Stimulated activated effector memory CD8-positive, alpha-beta T cell treated with anti-CD3 and anti-CD28 coated beads, Interleukin-12 subunit alpha, Interleukin-12 subunit beta, amount 100 ng/mL, for 72 hours (primary cell): ENCODE measurements around the gene TSC22D4.
"Not testable (repeated sequence)": the region's sequence is repeated elsewhere in the genome, so short reads cannot be mapped to it uniquely, and the experiment has no call there.

ENCODE experiments used
- ATAC-seq: fragments of 150-1000 bp; cut with Tn5 transposase; 2 replicates; pipeline ENCODE4 v1.10.0; 2021
- DNase-seq, 2 donors: peaks; one replicate each; pipeline ENCODE4 v3.0.0; 2021 to 2022; ENCODE audit warnings: low spot score in 2 of 2
- H3K27ac Mint-ChIP-seq: one replicate; pipeline ENCODE4 v1.8.0; 2022; ENCODE audit warnings: mild to moderate bottlenecking, mixed read lengths
- H3K36me3 Mint-ChIP-seq: one replicate; pipeline ENCODE4 v1.8.0; 2022; ENCODE audit warnings: mild to moderate bottlenecking, mixed read lengths
- H3K4me1 Mint-ChIP-seq: one replicate; pipeline ENCODE4 v1.8.0; 2022; ENCODE audit warnings: mixed read lengths
- H3K4me3 Mint-ChIP-seq: one replicate; pipeline ENCODE4 v1.8.0; 2022; ENCODE audit warnings: mild to moderate bottlenecking, mixed read lengths
- H3K9me3 Mint-ChIP-seq: one replicate; pipeline ENCODE4 v1.8.0; 2022; ENCODE audit warnings: mixed read lengths

TSC22D4 gene

DNA sequence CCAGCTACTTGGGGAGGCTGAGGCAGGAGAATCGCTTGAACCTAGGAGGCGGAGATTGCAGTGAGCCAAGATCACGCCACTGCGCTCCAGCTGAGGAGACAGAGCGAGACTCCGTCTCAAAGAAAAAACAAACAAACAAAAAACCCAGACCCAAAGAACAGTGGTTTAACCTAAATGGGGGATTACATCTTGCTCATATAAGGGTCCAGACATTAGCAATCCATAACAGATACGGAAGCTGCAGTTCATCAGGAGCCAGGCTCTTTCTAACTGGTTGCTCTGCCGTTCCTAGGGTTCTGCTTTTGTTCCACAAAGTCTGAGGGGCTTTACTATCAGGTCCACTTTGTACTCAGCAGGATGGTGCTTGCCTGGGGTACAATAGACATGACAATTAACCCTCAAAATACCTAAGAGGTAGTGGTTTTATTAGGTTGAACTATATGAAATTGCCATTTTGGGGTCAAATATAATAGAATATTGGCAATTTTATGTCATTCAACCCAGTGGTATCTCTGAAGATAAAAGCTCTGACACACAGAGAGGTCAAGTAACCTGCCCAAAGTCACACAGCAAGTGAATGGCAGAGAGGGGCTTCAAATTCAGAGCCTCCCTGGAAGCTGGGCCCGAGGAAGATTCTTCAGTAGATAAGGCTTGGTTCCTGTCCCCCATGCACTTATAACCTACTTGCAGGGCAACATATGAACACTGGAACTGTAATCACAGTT, 26.0 kb upstream of the TSC22D4 start:
- DNase-seq (no peak), ATAC-seq (no peak)
- Mint-ChIP-seq H3K4me1 (no peaks in the 10 kb centered on the region), H3K27ac (no peak overlapping the region), H3K4me3 (no peak overlapping the region), H3K9me3 (no peaks in the 10 kb centered on the region), H3K36me3 (no peaks in the 10 kb centered on the region)

DNA sequence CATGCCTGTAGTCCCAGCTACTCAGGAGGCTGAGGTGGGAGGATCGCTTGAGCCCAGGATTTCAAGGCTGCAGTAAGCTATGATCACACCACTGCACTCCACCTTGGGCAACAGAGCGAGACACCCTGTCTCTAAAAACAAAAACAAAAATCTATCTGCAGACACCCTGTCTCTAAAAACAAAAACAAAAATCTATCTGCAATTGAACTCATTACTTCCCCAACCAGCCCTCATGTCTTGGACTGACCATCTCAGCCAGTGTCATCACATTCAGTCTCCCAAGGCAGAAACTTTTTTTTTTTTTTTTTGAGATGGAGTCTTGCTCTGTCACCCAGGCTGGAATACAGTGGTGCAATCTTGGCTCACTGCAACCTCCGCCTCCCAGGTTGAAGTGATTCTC, 25.0 kb upstream of the TSC22D4 start:
- H3K4me3 Mint-ChIP-seq, ATAC-seq, DNase-seq, H3K27ac Mint-ChIP-seq, H3K9me3 Mint-ChIP-seq, H3K36me3 Mint-ChIP-seq, H3K4me1 Mint-ChIP-seq: not testable (repeated sequence)

DNA sequence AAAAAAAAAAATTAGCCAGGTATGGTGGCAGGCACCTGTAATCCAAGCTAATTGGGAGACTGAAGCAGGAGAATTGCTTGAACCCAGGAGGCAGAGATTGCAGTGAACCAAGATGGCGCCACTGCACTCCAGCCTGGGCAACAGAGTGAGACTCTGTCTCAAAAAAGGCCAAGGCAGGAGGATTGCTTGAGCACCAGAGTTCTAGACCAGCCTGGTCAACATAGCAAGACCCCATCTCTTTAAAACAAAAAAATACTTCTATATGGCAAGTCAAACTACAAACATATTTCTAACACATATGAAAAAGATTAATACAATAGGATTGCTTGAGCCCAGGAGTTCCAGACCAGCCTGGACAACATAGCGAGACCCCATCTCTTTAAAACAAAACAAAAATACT, 21.7 kb upstream of the TSC22D4 start:
- not testable (repeated sequence) for H3K9me3 Mint-ChIP-seq, ATAC-seq, DNase-seq, H3K36me3 Mint-ChIP-seq, H3K27ac Mint-ChIP-seq, H3K4me3 Mint-ChIP-seq, H3K4me1 Mint-ChIP-seq

DNA sequence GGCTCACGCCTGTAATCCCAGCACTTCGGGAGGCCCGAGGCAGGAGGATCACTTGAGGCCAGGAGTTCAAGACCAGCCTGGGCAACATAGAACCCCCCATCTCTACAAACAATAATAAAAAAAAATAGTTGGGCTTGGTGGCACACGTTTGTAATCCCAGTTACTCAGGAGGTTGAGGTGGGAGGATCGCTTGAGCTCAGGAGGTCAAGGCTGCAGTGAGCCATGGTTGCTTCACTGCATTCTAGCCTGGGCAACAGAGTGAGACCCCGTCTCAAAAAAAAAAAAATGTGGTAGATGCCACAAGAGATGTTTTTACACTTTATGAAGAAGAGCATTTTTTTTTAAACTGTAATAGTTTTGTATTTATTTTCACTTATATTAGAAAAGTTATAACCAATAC, 17.5 kb upstream of the TSC22D4 start:
- ATAC-seq (no peak), DNase-seq (no peak)
- Mint-ChIP-seq H3K4me3 (no peak overlapping the region), H3K4me1 (peaks cover 16% of the 10 kb centered on the region), H3K9me3 (no peaks in the 10 kb centered on the region), H3K27ac (no peak overlapping the region), H3K36me3 (no peaks in the 10 kb centered on the region)

DNA sequence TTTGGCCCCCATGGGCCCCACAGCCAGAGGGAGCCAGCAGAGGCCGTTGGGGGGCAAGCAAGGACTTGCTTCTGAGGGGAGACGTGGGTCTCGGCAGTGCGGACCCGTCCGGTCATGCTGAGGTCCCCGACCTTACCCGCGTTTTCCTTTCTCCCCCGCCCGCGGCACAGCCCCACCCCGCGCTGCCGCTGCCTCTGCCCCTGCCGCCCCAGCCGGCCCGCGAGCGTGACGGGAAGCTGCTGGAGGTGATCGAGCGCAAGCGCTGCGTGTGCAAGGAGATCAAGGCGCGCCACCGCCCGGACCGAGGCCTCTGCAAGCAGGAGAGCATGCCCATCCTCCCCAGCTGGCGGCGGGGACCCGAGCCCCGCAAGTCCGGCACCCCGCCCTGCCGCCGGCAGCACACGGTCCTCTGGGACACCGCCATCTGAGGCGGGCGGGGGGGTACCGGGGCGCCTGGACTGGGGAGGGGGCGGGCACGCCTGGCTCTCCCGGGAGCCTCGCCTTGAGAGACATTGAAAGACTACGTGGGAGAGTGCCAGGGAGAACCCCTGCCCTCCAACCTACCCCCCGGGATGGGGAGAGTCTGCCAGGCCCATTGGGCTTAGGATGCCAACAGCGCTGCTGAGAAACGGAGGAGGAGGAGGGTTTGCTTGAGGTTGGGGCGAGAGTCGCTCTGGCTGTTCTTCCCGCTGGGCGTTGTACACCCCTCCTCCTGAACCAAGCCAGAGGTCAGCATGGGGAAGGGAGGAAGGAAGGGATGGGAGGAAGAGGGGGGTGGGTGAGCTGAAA, 14.7 kb upstream of the TSC22D4 start:
- Mint-ChIP-seq H3K4me1 (peaks cover 16% of the 10 kb centered on the region), H3K4me3 (peak overlapping the region; percentile 48), H3K36me3 (no peaks in the 10 kb centered on the region), H3K9me3 (no peaks in the 10 kb centered on the region), H3K27ac (peak overlapping the region; percentile 27)
- DNase-seq (peak; percentile 42 to 69), ATAC-seq (peak; percentile 88)

DNA sequence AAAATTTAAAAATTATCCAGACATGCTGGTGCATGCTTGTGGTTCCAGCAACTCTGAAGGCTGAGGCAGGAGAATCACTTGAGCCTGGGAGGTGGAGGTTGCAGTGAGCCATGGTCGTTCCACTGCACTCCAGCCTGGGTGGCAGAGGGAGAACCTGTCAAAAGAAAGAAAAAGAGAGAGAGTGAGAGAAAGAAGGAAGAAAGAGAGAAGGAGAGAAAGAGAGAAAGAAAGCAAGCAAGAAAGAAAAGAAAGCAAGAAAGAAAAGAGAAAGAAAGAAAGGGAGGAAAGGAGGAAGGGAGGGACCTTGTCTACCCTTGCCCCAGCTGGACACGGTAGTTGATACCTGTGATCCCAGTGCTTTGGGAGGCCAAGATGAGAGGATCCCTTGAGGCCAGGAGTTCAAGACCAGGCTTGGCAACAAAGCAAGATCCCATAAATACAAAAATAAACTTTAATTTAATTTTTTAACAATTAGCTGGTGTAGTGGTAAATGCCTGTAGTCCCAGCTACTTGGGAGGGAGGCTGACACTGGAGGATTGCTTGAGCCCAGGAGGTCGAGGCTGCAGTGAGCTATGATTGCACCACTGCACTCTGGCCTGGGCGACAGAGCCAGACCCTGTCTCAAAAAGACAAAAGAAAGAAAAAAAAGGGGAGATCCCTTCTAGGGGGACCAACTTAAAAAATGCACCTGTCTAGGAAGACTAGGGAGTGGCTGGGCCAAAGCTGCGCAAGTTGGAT, 13.9 kb upstream of the TSC22D4 start:
- Mint-ChIP-seq H3K36me3 (no peaks in the 10 kb centered on the region), H3K27ac (peak overlapping the region; percentile 27), H3K4me3 (peak overlapping the region; percentile 48), H3K9me3 (no peaks in the 10 kb centered on the region), H3K4me1 (peaks cover 16% of the 10 kb centered on the region)
- DNase-seq = no peak
- ATAC-seq = no peak

DNA sequence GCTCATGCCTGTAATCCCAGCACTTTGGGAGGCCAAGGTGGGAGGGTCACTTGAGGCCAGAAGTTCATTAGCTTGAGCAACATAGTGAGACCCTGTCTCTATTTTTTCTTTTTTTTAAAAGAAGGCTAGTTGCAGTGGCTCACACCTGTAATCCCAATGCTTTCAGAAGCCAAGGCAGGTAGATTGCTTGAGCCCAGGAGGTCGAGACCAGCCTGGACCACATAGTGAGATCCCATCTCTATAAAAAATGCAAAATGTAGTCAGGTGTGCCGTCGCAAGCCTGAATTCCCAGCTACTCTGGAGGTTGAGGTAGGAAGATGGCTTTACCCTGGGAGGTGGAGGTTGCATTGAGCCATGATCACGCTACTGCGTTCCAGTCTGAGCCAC, 12.2 kb upstream of the TSC22D4 start:
- no peak overlapping the region for H3K27ac Mint-ChIP-seq
- no peak overlapping the region for H3K4me3 Mint-ChIP-seq
- no peak for ATAC-seq
- H3K9me3 Mint-ChIP-seq = no peaks in the 10 kb centered on the region
- DNase-seq = no peak
- H3K36me3 Mint-ChIP-seq = no peaks in the 10 kb centered on the region
- H3K4me1 Mint-ChIP-seq = peaks cover 16% of the 10 kb centered on the region

DNA sequence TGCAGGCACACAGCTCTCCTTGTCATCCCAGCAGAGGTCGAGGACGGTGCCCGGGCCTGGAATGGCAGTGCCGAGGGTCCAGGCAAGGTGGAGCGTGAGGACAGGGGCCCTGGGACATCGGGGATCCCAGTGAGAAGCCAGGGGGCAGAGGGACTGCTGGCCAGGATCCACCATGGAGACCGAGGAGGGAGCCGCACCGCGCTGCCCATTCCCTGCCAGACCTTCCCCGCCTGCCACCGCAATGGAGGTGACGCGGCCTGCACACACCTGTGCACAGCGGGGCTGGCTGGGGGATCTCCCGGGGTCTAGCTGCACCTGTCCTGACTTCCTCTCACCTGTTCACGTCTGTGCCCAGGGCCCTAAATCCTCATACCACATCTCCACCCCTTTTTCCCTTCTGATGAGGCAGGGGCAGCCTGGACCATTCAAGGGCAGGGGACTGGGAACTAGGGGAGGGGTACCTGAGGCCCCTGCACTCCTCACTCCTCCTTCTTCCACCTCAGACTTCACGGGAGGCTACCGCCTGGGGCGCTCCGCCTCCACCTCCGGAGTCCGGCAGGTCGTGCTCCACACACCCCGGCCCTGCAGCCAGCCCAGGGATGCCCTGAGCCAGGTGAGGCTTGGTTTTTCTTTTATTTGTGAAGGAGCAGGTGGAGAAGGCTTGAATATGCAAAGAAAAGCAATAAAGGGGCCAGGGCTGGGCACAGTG, 11.6 kb upstream of the TSC22D4 start:
- H3K4me3 Mint-ChIP-seq = no peak overlapping the region
- no peaks in the 10 kb centered on the region for H3K36me3 Mint-ChIP-seq
- DNase-seq (no peak), ATAC-seq (no peak)
- H3K9me3 Mint-ChIP-seq = no peaks in the 10 kb centered on the region
- H3K4me1 Mint-ChIP-seq = peaks cover 16% of the 10 kb centered on the region
- H3K27ac Mint-ChIP-seq = peak overlapping the region; percentile 73

DNA sequence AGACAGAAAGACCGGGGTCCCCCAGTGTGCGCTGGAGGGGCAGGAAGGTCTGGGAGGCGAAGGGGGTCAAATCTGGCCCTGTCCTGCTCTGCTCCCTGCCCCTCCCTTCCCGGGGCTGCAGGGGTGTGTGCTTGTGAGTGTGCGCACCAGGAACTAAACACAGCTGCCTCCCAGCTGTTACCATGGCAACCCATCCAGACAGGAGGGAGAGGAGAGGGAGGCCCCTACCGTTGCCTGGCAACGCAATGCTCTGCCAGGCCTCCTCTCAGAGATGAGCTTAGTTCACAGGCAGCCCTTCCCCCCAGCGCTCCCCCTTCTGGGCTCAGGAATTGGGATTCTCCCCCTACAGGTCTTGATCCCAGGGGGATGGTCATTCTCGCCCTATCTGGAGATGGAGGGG, 10.8 kb upstream of the TSC22D4 start:
- Mint-ChIP-seq H3K9me3 (no peaks in the 10 kb centered on the region), H3K36me3 (no peaks in the 10 kb centered on the region), H3K4me3 (no peak overlapping the region), H3K27ac (peak overlapping the region; percentile 73), H3K4me1 (peaks cover 16% of the 10 kb centered on the region)
- DNase-seq (no peak), ATAC-seq (no peak)

DNA sequence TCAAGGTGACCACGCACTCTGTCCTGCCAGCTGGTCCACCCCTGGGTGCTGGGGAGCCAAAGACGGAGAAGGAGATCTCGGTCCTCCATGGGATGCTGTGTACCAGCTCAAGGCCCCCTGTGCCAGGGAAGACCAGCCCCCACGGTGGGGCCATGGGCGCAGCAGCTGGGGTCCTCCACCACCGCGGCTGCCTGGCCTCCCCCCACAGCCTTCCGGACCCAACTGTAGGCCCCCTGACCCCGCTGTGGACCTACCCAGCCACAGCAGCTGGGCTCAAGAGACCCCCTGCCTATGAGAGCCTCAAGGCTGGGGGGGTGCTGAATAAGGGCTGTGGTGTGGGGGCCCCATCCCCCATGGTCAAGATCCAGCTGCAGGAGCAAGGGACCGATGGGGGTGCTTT, 10.1 kb upstream of the TSC22D4 start:
- ATAC-seq (no peak), DNase-seq (no peak)
- no peak overlapping the region for H3K4me3 Mint-ChIP-seq
- peak overlapping the region; percentile 73 for H3K27ac Mint-ChIP-seq
- H3K36me3 Mint-ChIP-seq = no peaks in the 10 kb centered on the region
- H3K9me3 Mint-ChIP-seq = no peaks in the 10 kb centered on the region
- peaks cover 15% of the 10 kb centered on the region for H3K4me1 Mint-ChIP-seq

DNA sequence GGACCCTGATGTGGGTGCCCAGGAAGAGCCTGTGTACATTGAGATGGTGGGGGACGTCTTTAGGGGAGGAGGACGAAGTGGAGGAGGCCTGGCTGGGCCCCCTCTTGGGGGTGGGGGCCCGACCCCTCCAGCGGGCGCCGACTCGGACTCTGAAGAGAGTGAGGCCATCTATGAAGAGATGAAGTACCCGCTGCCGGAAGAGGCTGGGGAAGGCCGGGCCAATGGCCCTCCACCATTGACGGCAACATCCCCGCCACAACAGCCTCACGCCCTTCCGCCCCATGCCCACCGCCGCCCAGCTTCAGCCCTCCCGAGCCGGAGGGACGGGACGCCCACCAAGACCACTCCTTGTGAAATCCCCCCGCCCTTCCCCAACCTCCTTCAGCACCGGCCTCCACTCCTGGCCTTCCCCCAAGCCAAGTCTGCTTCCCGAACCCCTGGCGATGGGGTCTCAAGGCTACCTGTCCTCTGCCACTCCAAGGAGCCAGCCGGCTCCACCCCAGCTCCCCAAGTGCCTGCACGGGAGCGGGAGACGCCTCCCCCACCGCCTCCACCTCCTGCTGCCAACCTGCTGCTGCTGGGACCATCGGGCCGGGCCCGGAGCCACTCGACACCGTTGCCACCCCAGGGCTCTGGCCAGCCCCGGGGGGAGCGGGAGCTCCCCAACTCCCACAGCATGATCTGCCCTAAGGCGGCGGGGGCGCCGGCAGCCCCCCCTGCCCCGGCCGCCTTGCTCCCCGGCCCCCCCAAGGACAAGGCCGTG, 9.5 kb upstream of the TSC22D4 start:
- H3K4me1 Mint-ChIP-seq = peaks cover 10% of the 10 kb centered on the region
- DNase-seq = no peak
- H3K27ac Mint-ChIP-seq = no peak overlapping the region
- no peak overlapping the region for H3K4me3 Mint-ChIP-seq
- ATAC-seq = no peak
- no peaks in the 10 kb centered on the region for H3K36me3 Mint-ChIP-seq
- H3K9me3 Mint-ChIP-seq = no peaks in the 10 kb centered on the region

DNA sequence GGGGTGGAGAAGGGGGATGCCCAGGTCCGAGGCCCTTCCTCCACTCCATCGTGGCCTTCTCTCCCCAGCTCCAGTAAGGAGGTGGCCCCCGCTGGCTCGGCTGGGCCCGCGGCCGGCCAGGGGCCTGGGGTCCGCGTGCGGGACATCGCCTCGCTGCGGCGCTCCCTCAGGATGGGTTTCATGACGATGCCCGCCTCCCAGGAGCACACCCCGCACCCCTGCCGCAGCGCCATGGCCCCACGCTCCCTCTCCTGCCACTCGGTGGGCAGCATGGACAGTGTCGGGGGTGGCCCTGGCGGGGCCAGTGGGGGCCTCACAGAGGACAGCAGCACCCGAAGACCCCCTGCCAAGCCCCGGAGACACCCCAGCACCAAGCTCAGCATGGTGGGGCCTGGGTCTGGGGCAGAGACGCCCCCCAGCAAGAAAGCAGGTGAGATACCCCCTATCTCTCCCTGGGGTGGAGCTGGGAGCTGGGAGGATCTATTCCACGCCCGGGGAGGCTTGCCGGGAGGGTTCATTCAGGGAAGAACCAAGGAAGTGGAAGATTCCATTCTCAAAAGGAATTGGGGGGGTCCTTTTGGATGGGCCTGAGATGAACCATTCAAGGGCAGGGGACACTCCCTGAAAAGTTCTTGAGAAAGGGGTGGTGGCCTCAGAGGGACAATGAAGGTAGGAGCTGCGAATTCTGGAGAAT, 7.9 kb upstream of the TSC22D4 start:
- DNase-seq (no peak), ATAC-seq (no peak)
- no peaks in the 10 kb centered on the region for H3K36me3 Mint-ChIP-seq
- peaks cover 6% of the 10 kb centered on the region for H3K4me1 Mint-ChIP-seq
- no peak overlapping the region for H3K4me3 Mint-ChIP-seq
- no peaks in the 10 kb centered on the region for H3K9me3 Mint-ChIP-seq
- no peak overlapping the region for H3K27ac Mint-ChIP-seq

DNA sequence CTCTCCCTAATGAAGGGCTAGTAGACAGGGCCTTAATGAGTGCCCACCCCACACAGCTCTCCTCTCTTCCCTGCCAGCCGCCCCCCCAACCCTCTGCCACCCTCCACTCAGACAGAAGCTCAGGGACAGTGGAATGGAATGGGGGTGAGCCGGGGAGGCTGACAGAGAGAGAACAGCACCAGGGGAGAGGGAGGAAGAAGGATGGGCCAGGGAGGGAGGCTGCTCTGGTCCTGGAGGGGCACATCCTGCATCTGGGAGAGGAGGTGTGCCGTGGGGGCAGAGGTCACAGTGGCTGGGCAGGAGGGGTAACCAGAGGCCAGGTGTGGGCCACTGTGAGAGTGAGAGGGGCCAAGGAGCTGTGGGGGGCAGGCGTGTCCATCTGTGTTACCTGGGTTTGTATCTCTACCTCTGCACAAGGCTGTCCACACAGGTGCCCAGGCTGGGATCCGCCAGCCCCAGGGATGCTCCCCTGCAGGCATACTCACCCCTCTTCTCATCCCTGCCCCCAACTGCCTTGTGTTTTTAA, 7.2 kb upstream of the TSC22D4 start:
- Mint-ChIP-seq H3K9me3 (no peaks in the 10 kb centered on the region), H3K4me3 (no peak overlapping the region), H3K36me3 (no peaks in the 10 kb centered on the region), H3K27ac (peak overlapping the region; percentile 54), H3K4me1 (peaks cover 6% of the 10 kb centered on the region)
- no peak for ATAC-seq
- DNase-seq = no peak

DNA sequence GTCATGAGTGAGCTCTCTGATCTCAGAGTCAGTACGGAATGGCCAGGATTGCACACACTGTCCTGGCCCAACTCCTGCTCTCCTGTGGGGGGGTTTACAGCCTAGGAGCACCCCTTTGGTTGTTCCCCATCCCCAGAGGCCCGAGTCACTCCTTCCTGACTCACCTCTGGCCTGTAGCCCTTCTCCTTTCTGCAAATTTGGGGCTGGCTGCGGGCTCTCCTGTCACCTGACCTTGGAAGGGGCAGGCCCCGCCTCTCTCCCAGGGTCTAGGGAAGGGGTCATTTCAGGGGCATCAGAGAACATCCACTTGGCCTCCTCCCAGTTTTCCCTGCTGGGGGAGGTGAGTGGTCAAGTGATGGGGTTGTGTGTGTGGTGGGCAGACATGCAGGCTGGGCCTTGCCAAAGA, 6.5 kb upstream of the TSC22D4 start:
- no peak for DNase-seq
- peak overlapping the region; percentile 54 for H3K27ac Mint-ChIP-seq
- H3K4me3 Mint-ChIP-seq = no peak overlapping the region
- H3K9me3 Mint-ChIP-seq = no peaks in the 10 kb centered on the region
- no peaks in the 10 kb centered on the region for H3K36me3 Mint-ChIP-seq
- H3K4me1 Mint-ChIP-seq = peaks cover 6% of the 10 kb centered on the region
- no peak for ATAC-seq
